ENCODE results near the gene WDR77. TPM values are rescaled to one million over a fixed set of nuclear protein-coding genes. Genes with fewer than 3 reads are reported as not detected.

The WDR77 gene
- total and polyA plus RNA-seq, 2 of the 13 experiments (the other 11 are each of a cell fraction or from before 2014, with no cell fraction given), result 90.6 to 108 TPM

- TF ChIP-seq PATZ1 (CRISPR knock-in tag; IDR thresholded peaks at IDR 0.05) (peak; percentile 77), HHEX (CRISPR knock-in tag; IDR thresholded peaks at IDR 0.05) (0 out of 2 replicates have a peak, but pooled peaks have one; percentile 29), ARID5B (CRISPR knock-in tag; IDR thresholded peaks at IDR 0.05) (peak; percentile 88), FOXP1 (IDR thresholded peaks at IDR 0.05) (peak; percentile 55), FOXP1 (CRISPR knock-in tag; IDR thresholded peaks at IDR 0.05) (peak; percentile 92), PLSCR1 (CRISPR knock-in tag; IDR thresholded peaks at IDR 0.05; ENCODE audit: borderline replicate concordance) (no peak; the same call in 1 of the 2 replicates), ZNF124 (CRISPR knock-in tag; IDR thresholded peaks at IDR 0.05) (no peak), HMGXB4 (CRISPR knock-in tag; IDR thresholded peaks at IDR 0.05; ENCODE audit: borderline replicate concordance in 1 of 2, low read depth in 1 of 2) (peak in 1 of 2 experiments; percentile 32; a peak in 1 of 4 replicates), ZNF576 (CRISPR knock-in tag; IDR thresholded peaks at IDR 0.05) (no peak), TP53 (CRISPR knock-in tag; conservative IDR thresholded peaks at IDR 0.05) (no peak), PITX1 (CRISPR knock-in tag; IDR thresholded peaks at IDR 0.05) (no peak), SAP130 (CRISPR knock-in tag; IDR thresholded peaks at IDR 0.05; ENCODE audit: low read depth) (peak; percentile 74), ATM (IDR thresholded peaks at IDR 0.05; ENCODE audit: borderline replicate concordance) (no peak), ZFP90 (CRISPR knock-in tag; IDR thresholded peaks at IDR 0.05; ENCODE audit: borderline replicate concordance) (no peak), ZNF777 (CRISPR knock-in tag; IDR thresholded peaks at IDR 0.05) (no peak), ZNF546 (CRISPR knock-in tag; conservative IDR thresholded peaks at IDR 0.05) (no peak), MTF2 (CRISPR knock-in tag; IDR thresholded peaks at IDR 0.05; ENCODE audit: borderline replicate concordance) (no peak), FOXK1 (CRISPR knock-in tag; IDR thresholded peaks at IDR 0.05; ENCODE audit: borderline replicate concordance, low read depth) (peak; percentile 94), FLYWCH1 (CRISPR knock-in tag; IDR thresholded peaks at IDR 0.05) (no peak), ZNF770 (CRISPR knock-in tag; IDR thresholded peaks at IDR 0.05) (no peak)
Observed at GRCh38 chr1:111417755-111418154, 31.3 kb downstream of the WDR77 start (continued).

Measured in HepG2 (cell line).